Tibial nerve (tissue), 4 donors: ENCODE measurements around the gene ARHGAP26. TPM values are rescaled to one million over a fixed set of nuclear protein-coding genes. Genes with fewer than 3 reads are reported as not detected.

Experiments
- DNase-seq, 2 donors: peaks; one replicate each; pipeline ENCODE4 v3.0.0-alpha.2; 2019; ENCODE audit warnings: low spot score in 2 of 2
- H3K27ac ChIP-seq, 4 donors: fragments of 200-600 bp; sonication (generic) in 3 of 4; one replicate each; pipeline ENCODE4 v1.5.1; 2017 to 2019; ENCODE audit warnings: mild to moderate bottlenecking in 1 of 4
- H3K27me3 ChIP-seq, 2 donors: fragments of 200-600 bp; sonication (generic) in 1 of 2; one replicate each; pipeline versions ENCODE4 v1.5.1 to v1.6.0; 2017 to 2019
- H3K36me3 ChIP-seq, 3 donors: fragments of 200-600 bp; sonication (generic); one replicate each; pipeline ENCODE4 v1.5.1; 2018 to 2019
- H3K4me1 ChIP-seq, 4 donors: fragments of 200-600 bp; sonication (generic) in 3 of 4; one replicate each; pipeline ENCODE4 v1.5.1; 2017 to 2019
- H3K4me3 ChIP-seq, 4 donors: fragments of 200-600 bp; sonication (generic) in 3 of 4; one replicate each; pipeline ENCODE4 v1.5.1; 2017 to 2019; ENCODE audit warnings: mild to moderate bottlenecking in 1 of 4, moderate library complexity in 1 of 4
- H3K9me3 ChIP-seq, 4 donors: fragments of 200-600 bp; sonication (generic) in 3 of 4; one replicate each; pipeline ENCODE4 v1.5.1; 2017 to 2019
- CTCF ChIP-seq, 5 experiments: fragments of 200-600 bp in 3 of 5; fragments of 450-650 bp in 2 of 5; sonication (generic) in 3 of 5; IDR thresholded peaks; one replicate each; pipeline ENCODE4 v1.5.1; 2016 to 2019; ENCODE audit warnings: antibody characterized with exemption in 5 of 5, mild to moderate bottlenecking in 3 of 5, moderate library complexity in 2 of 5
- EP300 ChIP-seq, 2 donors: sonication (generic); formaldehyde crosslinking; IDR thresholded peaks; one replicate each; pipeline ENCODE4 v1.6.1; 2017; ENCODE audit warnings: antibody characterized with exemption in 2 of 2, mild to moderate bottlenecking in 1 of 2
- POLR2A ChIP-seq, 2 donors: fragments of 450-650 bp; IDR thresholded peaks; one replicate each; pipeline ENCODE4 v1.6.1; 2017; ENCODE audit warnings: antibody characterized with exemption in 2 of 2, mild to moderate bottlenecking in 2 of 2, moderate library complexity in 2 of 2
- WGBS, 2 donors: methylation state at CpG; one replicate each; pipeline ENCODE4 v1.1.5; 2018; 5-methylcytosine and 5-hydroxymethylcytosine counted together
- total RNA-seq, 4 donors: library from RNA; depleted of rRNA; stranded (reverse); fragments of >200 nt; gene quantifications; one replicate each; pipeline ENCODE4 v1.1.0, GENCODE V29; 2016

ARHGAP26 gene
- total RNA-seq, 4 donors from 2014 or later: 33.7 to 77.8 (median 57.8) TPM

- WGBS, 2 donors: 97 to 100% methylated on average over 3 of the region's 3 CpGs
- peaks cover 0 to 94% (median 35%) of the 10 kb centered on the region in 4 donors for H3K4me1 ChIP-seq
- TF ChIP-seq EP300 (IDR thresholded peaks at IDR 0.05) (no peak), CTCF (IDR thresholded peaks at IDR 0.05) (no peak), POLR2A (IDR thresholded peaks at IDR 0.05) (no peak)
These were observed 35.2 kb downstream of the ARHGAP26 start for GRCh38 chr5:142805339-142805738.

DNA sequence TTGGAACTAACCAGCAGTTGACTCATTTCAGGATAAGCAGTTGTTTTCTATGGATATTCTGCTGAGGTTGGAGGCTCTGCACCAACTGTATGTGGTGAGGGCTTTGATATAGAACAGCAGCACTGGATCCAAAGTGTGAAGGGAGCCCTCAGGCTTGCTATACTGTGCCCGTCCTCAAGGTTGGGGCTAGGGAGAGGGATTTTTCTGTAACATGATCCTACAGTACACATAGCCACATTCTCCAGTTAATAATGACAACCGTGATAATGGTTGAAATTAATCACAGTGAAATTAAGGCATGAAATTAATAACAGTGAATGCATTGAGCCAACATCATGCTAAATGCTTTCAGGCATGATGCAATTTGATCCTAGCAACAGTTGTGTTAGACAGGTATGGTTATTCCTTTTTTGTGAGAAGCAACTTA lies 36.7 kb downstream of the ARHGAP26 start:
- Histone ChIP-seq H3K36me3 (no peaks in the 10 kb centered on the region), H3K9me3 (no peaks in the 10 kb centered on the region), H3K4me3 (no peak overlapping the region), H3K27ac (peak overlapping the region in 2 of 4 donors; percentile 72 to 80), H3K27me3 (no peaks in the 10 kb centered on the region), H3K4me1 (peaks cover 0 to 94% (median 43%) of the 10 kb centered on the region in 4 donors)
- TF ChIP-seq POLR2A (IDR thresholded peaks at IDR 0.05) (no peak), EP300 (IDR thresholded peaks at IDR 0.05) (no peak), CTCF (IDR thresholded peaks at IDR 0.05) (no peak)
- no peak for DNase-seq
- WGBS, 2 donors: 47 to 62% methylated on average over 2 of the region's 2 CpGs

More at GRCh38 chr5:142805339-142805738, 35.2 kb downstream of the ARHGAP26 start:
- Histone ChIP-seq H3K9me3 (no peaks in the 10 kb centered on the region), H3K4me3 (no peak overlapping the region), H3K27ac (peak overlapping the region in 1 of 4 donors; percentile 16), H3K36me3 (no peaks in the 10 kb centered on the region), H3K27me3 (no peaks in the 10 kb centered on the region)
- DNase-seq: no peak

- H3K9me3 ChIP-seq: no peaks in the 10 kb centered on the region
- peak overlapping the region in 2 of 4 donors; percentile 72 to 80 for H3K27ac ChIP-seq
- H3K36me3 ChIP-seq: no peaks in the 10 kb centered on the region
- 21 to 24% methylated on average over 6 of the region's 6 CpGs for WGBS, 2 donors
- H3K4me3 ChIP-seq: no peak overlapping the region
- DNase-seq: peak in 1 of 2 donors; percentile 30
- H3K4me1 ChIP-seq: peaks cover 0 to 94% (median 44%) of the 10 kb centered on the region in 4 donors
- no peaks in the 10 kb centered on the region for H3K27me3 ChIP-seq
- no peak for TF ChIP-seq POLR2A (IDR thresholded peaks at IDR 0.05)
- peak in 1 of 2 donors; percentile 72 for TF ChIP-seq EP300 (IDR thresholded peaks at IDR 0.05)
- no peak for TF ChIP-seq CTCF (IDR thresholded peaks at IDR 0.05)
These were observed 37.3 kb downstream of the ARHGAP26 start for GRCh38 chr5:142807372-142807911.

GRCh38 chr5:142808878-142809598 lies 38.9 kb downstream of the ARHGAP26 start:
- Histone ChIP-seq H3K36me3 (no peaks in the 10 kb centered on the region), H3K9me3 (no peaks in the 10 kb centered on the region), H3K27ac (peak overlapping the region in 2 of 4 donors; percentile 72 to 80), H3K27me3 (no peaks in the 10 kb centered on the region), H3K4me1 (peaks cover 0 to 92% (median 42%) of the 10 kb centered on the region in 4 donors), H3K4me3 (no peak overlapping the region)
- WGBS, 2 donors: 41 to 49% methylated on average over 2 of the region's 2 CpGs
- DNase-seq: no peak
- TF ChIP-seq EP300 (IDR thresholded peaks at IDR 0.05) (no peak), CTCF (IDR thresholded peaks at IDR 0.05) (no peak), POLR2A (IDR thresholded peaks at IDR 0.05) (no peak)

GRCh38 chr5:142810081-142810480 lies 39.9 kb downstream of the ARHGAP26 start:
- Histone ChIP-seq H3K27me3 (no peaks in the 10 kb centered on the region), H3K4me3 (no peak overlapping the region), H3K36me3 (no peaks in the 10 kb centered on the region), H3K9me3 (no peaks in the 10 kb centered on the region), H3K27ac (peak overlapping the region in 2 of 4 donors; percentile 57 to 62), H3K4me1 (peaks cover 0 to 94% (median 50%) of the 10 kb centered on the region in 4 donors)
- DNase-seq: no peak
- 13 to 25% methylated on average over 1 of the region's 1 CpG for WGBS, 2 donors
- TF ChIP-seq POLR2A (IDR thresholded peaks at IDR 0.05) (no peak), EP300 (IDR thresholded peaks at IDR 0.05) (no peak), CTCF (IDR thresholded peaks at IDR 0.05) (no peak)
